Measurements from ENCODE around the gene AHRR. TPM values are rescaled to one million over a fixed set of nuclear protein-coding genes. Genes with fewer than 3 reads are reported as not detected.
"Not testable (repeated sequence)": the region's sequence is repeated elsewhere in the genome, so short reads cannot be mapped to it uniquely, and the experiment has no call there.

Gene AHRR
- total RNA-seq, 1 experiment from 2014 or later = 15.3 TPM

GRCh38 chr5:305459-305858 is 16.1 kb upstream of the AHRR start:
- DNase-seq (ENCODE audit: low read depth) = no peak

GRCh38 chr5:306011-306805 is 15.3 kb upstream of the AHRR start:
- no peak for DNase-seq (ENCODE audit: low read depth)

- DNase-seq (ENCODE audit: low read depth) = no peak
Measured at GRCh38 chr5:307306-307705, 14.2 kb upstream of the AHRR start.

- DNase-seq (ENCODE audit: low read depth) = no peak
Measured at GRCh38 chr5:307794-308579, 13.5 kb upstream of the AHRR start.

GRCh38 chr5:308672-309271 is 12.7 kb upstream of the AHRR start:
- no peak for DNase-seq (ENCODE audit: low read depth)

GRCh38 chr5:309831-310230 is 11.7 kb upstream of the AHRR start:
- not testable (repeated sequence) for DNase-seq (ENCODE audit: low read depth)

GRCh38 chr5:310516-310915 is 11.0 kb upstream of the AHRR start:
- DNase-seq (ENCODE audit: low read depth) = no peak

- DNase-seq (ENCODE audit: low read depth) = peak; percentile 78
Measured at GRCh38 chr5:310941-311434, 10.5 kb upstream of the AHRR start.

GRCh38 chr5:311963-312362 is 9.6 kb upstream of the AHRR start:
- no peak for DNase-seq (ENCODE audit: low read depth)

- no peak for DNase-seq (ENCODE audit: low read depth)
Measured at GRCh38 chr5:312845-313244, 8.7 kb upstream of the AHRR start.

- no peak for DNase-seq (ENCODE audit: low read depth)
Measured at GRCh38 chr5:313265-313664, 8.2 kb upstream of the AHRR start.

- DNase-seq (ENCODE audit: low read depth) = no peak
Measured at GRCh38 chr5:313806-314376, 7.6 kb upstream of the AHRR start.

- no peak for DNase-seq (ENCODE audit: low read depth)
Measured at GRCh38 chr5:314676-315487, 6.6 kb upstream of the AHRR start.

- DNase-seq (ENCODE audit: low read depth) = no peak
Measured at GRCh38 chr5:315488-316209, 5.9 kb upstream of the AHRR start.

- DNase-seq (ENCODE audit: low read depth) = no peak
Measured at GRCh38 chr5:316210-317085, 5.1 kb upstream of the AHRR start.

GRCh38 chr5:317086-317811 is 4.3 kb upstream of the AHRR start:
- peak; percentile 86 for DNase-seq (ENCODE audit: low read depth)

- DNase-seq (ENCODE audit: low read depth) = peak; percentile 68
Measured at GRCh38 chr5:318341-318897, 3.1 kb upstream of the AHRR start.

- no peak for DNase-seq (ENCODE audit: low read depth)
Measured at GRCh38 chr5:318931-319601, 2.4 kb upstream of the AHRR start.
